GM23338 (cell line): ENCODE measurements around the gene CCDC178. TPM values are rescaled to one million over a fixed set of nuclear protein-coding genes. Genes with fewer than 3 reads are reported as not detected.

Experiments
- ATAC-seq: fragments of 200-7000 bp; cut with Tn5 transposase; 3 replicates; pipeline ENCODE4 v1.9.1; 2020
- DNase-seq: peaks from one replicate; pipeline ENCODE4 v3.0.0-alpha.2; 2015; ENCODE audit warnings: low spot score
- H2AFZ ChIP-seq: fragments of 200-600 bp; sonication (generic); 2 replicates; pipeline ENCODE4 v1.8.0; 2016; ENCODE audit warnings: antibody characterized with exemption, mild to moderate bottlenecking, moderate library complexity
- H3F3A ChIP-seq: fragments of 200-600 bp; sonication (generic); replicated peaks from 2 replicates; pipeline ENCODE4 v1.8.0; 2017; ENCODE audit warnings: antibody characterized with exemption, mixed run types, low read depth
- H3K27ac ChIP-seq: fragments of 200-600 bp; sonication (generic); 2 replicates; pipeline ENCODE4 v1.6.1; 2016; ENCODE audit warnings: low read depth
- H3K27me3 ChIP-seq: fragments of 200-600 bp; sonication (generic); 2 replicates; pipeline ENCODE4 v1.8.0; 2016; ENCODE audit warnings: mild to moderate bottlenecking, mixed run types, moderate library complexity; ENCODE audit not compliant: insufficient read depth
- H3K36me3 ChIP-seq: fragments of 200-600 bp; sonication (generic); 2 replicates; pipeline ENCODE4 v1.8.0; 2016; ENCODE audit warnings: mild to moderate bottlenecking; ENCODE audit not compliant: insufficient read depth
- H3K4me1 ChIP-seq: fragments of 200-600 bp; sonication (generic); 2 replicates; pipeline ENCODE4 v1.8.0; 2016; ENCODE audit warnings: mild to moderate bottlenecking, moderate library complexity; ENCODE audit not compliant: insufficient read depth
- H3K4me2 ChIP-seq: fragments of 200-600 bp; sonication (generic); 2 replicates; pipeline ENCODE4 v1.7.1; 2017; ENCODE audit warnings: mixed run types
- H3K4me3 ChIP-seq: fragments of 200-600 bp; sonication (generic); 2 replicates; pipeline ENCODE4 v1.6.1; 2016; ENCODE audit warnings: mixed run types
- H3K79me2 ChIP-seq: fragments of 200-600 bp; sonication (generic); replicated peaks from 2 replicates; pipeline ENCODE4 v1.8.0; 2017; ENCODE audit warnings: mild to moderate bottlenecking; ENCODE audit not compliant: insufficient read depth
- H3K9me2 ChIP-seq: fragments of 200-600 bp; sonication (generic); 2 replicates; pipeline ENCODE4 v1.8.0; 2017; ENCODE audit not compliant: insufficient read depth
- H4K20me1 ChIP-seq: fragments of 200-600 bp; sonication (generic); replicated peaks from 2 replicates; pipeline ENCODE4 v1.8.0; 2017; ENCODE audit warnings: mild to moderate bottlenecking; ENCODE audit not compliant: insufficient read depth
- H3K27ac Mint-ChIP-seq: 2 replicates; pipeline ENCODE4 v1.8.0; 2020; ENCODE audit warnings: inconsistent platforms, mild to moderate bottlenecking, moderate library complexity, mixed read lengths
- H3K27me3 Mint-ChIP-seq: 3 replicates; pipeline ENCODE4 v1.8.0; 2022; ENCODE audit warnings: low read depth, mild to moderate bottlenecking, moderate library complexity, mixed read lengths, inconsistent platforms; ENCODE audit not compliant: insufficient read depth, poor library complexity
- H3K36me3 Mint-ChIP-seq: 3 replicates; pipeline ENCODE4 v1.8.0; 2021; ENCODE audit warnings: low read depth, mild to moderate bottlenecking, inconsistent platforms, moderate library complexity, mixed read lengths
- H3K4me1 Mint-ChIP-seq: 3 replicates; pipeline ENCODE4 v1.8.0; 2020; ENCODE audit warnings: mild to moderate bottlenecking, inconsistent platforms, mixed read lengths
- H3K4me3 Mint-ChIP-seq: 3 replicates; pipeline ENCODE4 v1.8.0; 2021; ENCODE audit warnings: moderate library complexity, mild to moderate bottlenecking, inconsistent platforms, mixed read lengths
- H3K9me3 Mint-ChIP-seq: 3 replicates; pipeline ENCODE4 v1.8.0; 2020; ENCODE audit warnings: moderate library complexity, mild to moderate bottlenecking, inconsistent platforms, mixed read lengths
- CREB1 ChIP-seq: fragments of 250-450 bp; sonication (Bioruptor Pico); IDR thresholded peaks from 2 replicates; pipeline ENCODE4 v1.5.0; 2020; ENCODE audit warnings: low read depth, mild to moderate bottlenecking, moderate library complexity
- EZH2 ChIP-seq: fragments of 200-600 bp; sonication (generic); IDR thresholded peaks from one replicate; pipeline ENCODE4 v1.8.0; 2017; ENCODE audit warnings: antibody characterized with exemption, mild to moderate bottlenecking, low read depth; ENCODE audit not compliant: unreplicated experiment
- EZH2phosphoT487 ChIP-seq: fragments of 200-600 bp; sonication (generic); IDR thresholded peaks from one replicate; pipeline ENCODE4 v1.8.1; 2018; ENCODE audit warnings: antibody characterized with exemption; ENCODE audit not compliant: unreplicated experiment
- JUNB ChIP-seq: IDR thresholded peaks from one replicate; pipeline ENCODE4 v1.6.1; 2016; ENCODE audit warnings: antibody characterized with exemption; ENCODE audit not compliant: unreplicated experiment
- NANOG ChIP-seq: IDR thresholded peaks from 2 replicates; pipeline ENCODE4 v1.6.1; 2016; ENCODE audit warnings: antibody characterized with exemption, borderline replicate concordance
- POLR2AphosphoS5 ChIP-seq: IDR thresholded peaks from 2 replicates; pipeline ENCODE4 v1.6.1; 2016; ENCODE audit warnings: antibody characterized with exemption, low read depth
- REST ChIP-seq: IDR thresholded peaks from one replicate; pipeline ENCODE4 v1.6.1; 2018; ENCODE audit warnings: antibody characterized with exemption; ENCODE audit not compliant: unreplicated experiment
- STAT1 ChIP-seq: IDR thresholded peaks from one replicate; pipeline ENCODE4 v1.6.1; 2016; ENCODE audit warnings: antibody characterized with exemption; ENCODE audit not compliant: unreplicated experiment
- ZNF114 ChIP-seq: fragments of 250-450 bp; sonication (Bioruptor Pico); IDR thresholded peaks from 2 replicates; pipeline ENCODE4 v1.5.0; 2020; ENCODE audit warnings: mild to moderate bottlenecking, moderate library complexity
- ZNF331 ChIP-seq: fragments of 250-450 bp; sonication (Bioruptor Pico); IDR thresholded peaks from 2 replicates; pipeline ENCODE4 v1.5.0; 2020; ENCODE audit warnings: low read depth, mild to moderate bottlenecking, moderate library complexity
- polyA plus RNA-seq: library from polyadenylated mRNA; unstranded; fragments of >200 nt; fragmentation: Nextera tagmentation; extraction: Ambion mirVana; gene quantifications from 2 replicates; pipeline ENCODE4 v1.2.1, GENCODE V29; 2016
- total RNA-seq: library from RNA; depleted of rRNA; stranded (reverse); fragments of >200 nt; shearing (Covaris generic); gene quantifications from 2 replicates; pipeline ENCODE4 v1.2.3, GENCODE V29; 2014
- TF ChIP-seq, protein P1 (sequence below), 2 experiments: fragments of 200-600 bp in 1 of 2; sonication (generic) in 1 of 2; conservative IDR thresholded peaks; 2 replicates each; pipeline versions ENCODE4 v1.5.1 to v1.6.1; 2016 to 2017; ENCODE audit warnings: antibody characterized with exemption in 2 of 2, low read depth in 2 of 2, mild to moderate bottlenecking in 2 of 2, moderate library complexity in 1 of 2
- TF ChIP-seq, protein P2 (sequence below): fragments of 250-450 bp; sonication (Bioruptor Pico); IDR thresholded peaks from 2 replicates; pipeline ENCODE4 v1.5.0; 2020; ENCODE audit warnings: mild to moderate bottlenecking, moderate library complexity
- TF ChIP-seq, protein P3 (sequence below): IDR thresholded peaks from 2 replicates; pipeline ENCODE4 v1.6.1; 2016; ENCODE audit warnings: antibody characterized with exemption

Gene CCDC178
- total and polyA plus RNA-seq, 2 experiments from 2014 or later, result 0.17 to 0.24 TPM

DNA sequence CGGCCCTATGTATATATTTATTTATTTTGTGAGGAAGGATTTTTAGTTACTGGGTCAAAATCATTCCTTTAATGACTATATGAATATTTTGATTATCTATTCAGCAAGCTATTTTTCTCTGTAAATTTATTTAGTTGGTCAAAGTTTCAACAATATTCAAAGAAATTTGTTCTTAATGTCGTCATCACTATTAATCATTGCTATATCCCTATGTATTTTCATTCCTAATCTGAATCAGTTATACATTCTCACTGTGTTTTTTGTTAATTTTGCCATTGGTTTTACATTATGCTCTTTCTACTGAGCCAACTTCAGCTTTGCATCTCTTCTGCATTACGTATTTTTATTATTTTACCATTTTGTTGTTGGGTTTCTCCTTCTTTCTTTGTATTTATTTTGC is 105.7 kb downstream of the CCDC178 start:
- no peaks in the 10 kb centered on the region for H3K36me3 ChIP-seq
- Mint-ChIP-seq H3K36me3 (peaks cover 8% of the 10 kb centered on the region), H3K4me1 (no peaks in the 10 kb centered on the region), H3K4me3 (no peak overlapping the region), H3K9me3 (peaks cover 19% of the 10 kb centered on the region), H3K27ac (no peak overlapping the region), H3K27me3 (no peaks in the 10 kb centered on the region)
- no peak overlapping the region for H3K4me2 ChIP-seq
- H3K4me3 ChIP-seq, result no peak overlapping the region
- DNase-seq, result no peak
- H3K27ac ChIP-seq, result no peak overlapping the region
- H4K20me1 ChIP-seq, result no peaks in the 10 kb centered on the region
- no peaks in the 10 kb centered on the region for H3F3A ChIP-seq
- TF ChIP-seq ZNF331 (CRISPR knock-in tag) (no peak), EZH2phosphoT487 (no peak), REST (no peak), JUNB (no peak), ZNF114 (CRISPR knock-in tag) (no peak), POLR2AphosphoS5 (no peak), STAT1 (no peak), CREB1 (CRISPR knock-in tag) (no peak), NANOG (no peak), EZH2 (no peak)
- TF ChIP-seq, protein P1, sequence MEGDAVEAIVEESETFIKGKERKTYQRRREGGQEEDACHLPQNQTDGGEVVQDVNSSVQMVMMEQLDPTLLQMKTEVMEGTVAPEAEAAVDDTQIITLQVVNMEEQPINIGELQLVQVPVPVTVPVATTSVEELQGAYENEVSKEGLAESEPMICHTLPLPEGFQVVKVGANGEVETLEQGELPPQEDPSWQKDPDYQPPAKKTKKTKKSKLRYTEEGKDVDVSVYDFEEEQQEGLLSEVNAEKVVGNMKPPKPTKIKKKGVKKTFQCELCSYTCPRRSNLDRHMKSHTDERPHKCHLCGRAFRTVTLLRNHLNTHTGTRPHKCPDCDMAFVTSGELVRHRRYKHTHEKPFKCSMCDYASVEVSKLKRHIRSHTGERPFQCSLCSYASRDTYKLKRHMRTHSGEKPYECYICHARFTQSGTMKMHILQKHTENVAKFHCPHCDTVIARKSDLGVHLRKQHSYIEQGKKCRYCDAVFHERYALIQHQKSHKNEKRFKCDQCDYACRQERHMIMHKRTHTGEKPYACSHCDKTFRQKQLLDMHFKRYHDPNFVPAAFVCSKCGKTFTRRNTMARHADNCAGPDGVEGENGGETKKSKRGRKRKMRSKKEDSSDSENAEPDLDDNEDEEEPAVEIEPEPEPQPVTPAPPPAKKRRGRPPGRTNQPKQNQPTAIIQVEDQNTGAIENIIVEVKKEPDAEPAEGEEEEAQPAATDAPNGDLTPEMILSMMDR (conservative IDR thresholded peaks at IDR 0.05; ENCODE audit: low read depth in 2 of 2), result no peak
- TF ChIP-seq, protein P2, sequence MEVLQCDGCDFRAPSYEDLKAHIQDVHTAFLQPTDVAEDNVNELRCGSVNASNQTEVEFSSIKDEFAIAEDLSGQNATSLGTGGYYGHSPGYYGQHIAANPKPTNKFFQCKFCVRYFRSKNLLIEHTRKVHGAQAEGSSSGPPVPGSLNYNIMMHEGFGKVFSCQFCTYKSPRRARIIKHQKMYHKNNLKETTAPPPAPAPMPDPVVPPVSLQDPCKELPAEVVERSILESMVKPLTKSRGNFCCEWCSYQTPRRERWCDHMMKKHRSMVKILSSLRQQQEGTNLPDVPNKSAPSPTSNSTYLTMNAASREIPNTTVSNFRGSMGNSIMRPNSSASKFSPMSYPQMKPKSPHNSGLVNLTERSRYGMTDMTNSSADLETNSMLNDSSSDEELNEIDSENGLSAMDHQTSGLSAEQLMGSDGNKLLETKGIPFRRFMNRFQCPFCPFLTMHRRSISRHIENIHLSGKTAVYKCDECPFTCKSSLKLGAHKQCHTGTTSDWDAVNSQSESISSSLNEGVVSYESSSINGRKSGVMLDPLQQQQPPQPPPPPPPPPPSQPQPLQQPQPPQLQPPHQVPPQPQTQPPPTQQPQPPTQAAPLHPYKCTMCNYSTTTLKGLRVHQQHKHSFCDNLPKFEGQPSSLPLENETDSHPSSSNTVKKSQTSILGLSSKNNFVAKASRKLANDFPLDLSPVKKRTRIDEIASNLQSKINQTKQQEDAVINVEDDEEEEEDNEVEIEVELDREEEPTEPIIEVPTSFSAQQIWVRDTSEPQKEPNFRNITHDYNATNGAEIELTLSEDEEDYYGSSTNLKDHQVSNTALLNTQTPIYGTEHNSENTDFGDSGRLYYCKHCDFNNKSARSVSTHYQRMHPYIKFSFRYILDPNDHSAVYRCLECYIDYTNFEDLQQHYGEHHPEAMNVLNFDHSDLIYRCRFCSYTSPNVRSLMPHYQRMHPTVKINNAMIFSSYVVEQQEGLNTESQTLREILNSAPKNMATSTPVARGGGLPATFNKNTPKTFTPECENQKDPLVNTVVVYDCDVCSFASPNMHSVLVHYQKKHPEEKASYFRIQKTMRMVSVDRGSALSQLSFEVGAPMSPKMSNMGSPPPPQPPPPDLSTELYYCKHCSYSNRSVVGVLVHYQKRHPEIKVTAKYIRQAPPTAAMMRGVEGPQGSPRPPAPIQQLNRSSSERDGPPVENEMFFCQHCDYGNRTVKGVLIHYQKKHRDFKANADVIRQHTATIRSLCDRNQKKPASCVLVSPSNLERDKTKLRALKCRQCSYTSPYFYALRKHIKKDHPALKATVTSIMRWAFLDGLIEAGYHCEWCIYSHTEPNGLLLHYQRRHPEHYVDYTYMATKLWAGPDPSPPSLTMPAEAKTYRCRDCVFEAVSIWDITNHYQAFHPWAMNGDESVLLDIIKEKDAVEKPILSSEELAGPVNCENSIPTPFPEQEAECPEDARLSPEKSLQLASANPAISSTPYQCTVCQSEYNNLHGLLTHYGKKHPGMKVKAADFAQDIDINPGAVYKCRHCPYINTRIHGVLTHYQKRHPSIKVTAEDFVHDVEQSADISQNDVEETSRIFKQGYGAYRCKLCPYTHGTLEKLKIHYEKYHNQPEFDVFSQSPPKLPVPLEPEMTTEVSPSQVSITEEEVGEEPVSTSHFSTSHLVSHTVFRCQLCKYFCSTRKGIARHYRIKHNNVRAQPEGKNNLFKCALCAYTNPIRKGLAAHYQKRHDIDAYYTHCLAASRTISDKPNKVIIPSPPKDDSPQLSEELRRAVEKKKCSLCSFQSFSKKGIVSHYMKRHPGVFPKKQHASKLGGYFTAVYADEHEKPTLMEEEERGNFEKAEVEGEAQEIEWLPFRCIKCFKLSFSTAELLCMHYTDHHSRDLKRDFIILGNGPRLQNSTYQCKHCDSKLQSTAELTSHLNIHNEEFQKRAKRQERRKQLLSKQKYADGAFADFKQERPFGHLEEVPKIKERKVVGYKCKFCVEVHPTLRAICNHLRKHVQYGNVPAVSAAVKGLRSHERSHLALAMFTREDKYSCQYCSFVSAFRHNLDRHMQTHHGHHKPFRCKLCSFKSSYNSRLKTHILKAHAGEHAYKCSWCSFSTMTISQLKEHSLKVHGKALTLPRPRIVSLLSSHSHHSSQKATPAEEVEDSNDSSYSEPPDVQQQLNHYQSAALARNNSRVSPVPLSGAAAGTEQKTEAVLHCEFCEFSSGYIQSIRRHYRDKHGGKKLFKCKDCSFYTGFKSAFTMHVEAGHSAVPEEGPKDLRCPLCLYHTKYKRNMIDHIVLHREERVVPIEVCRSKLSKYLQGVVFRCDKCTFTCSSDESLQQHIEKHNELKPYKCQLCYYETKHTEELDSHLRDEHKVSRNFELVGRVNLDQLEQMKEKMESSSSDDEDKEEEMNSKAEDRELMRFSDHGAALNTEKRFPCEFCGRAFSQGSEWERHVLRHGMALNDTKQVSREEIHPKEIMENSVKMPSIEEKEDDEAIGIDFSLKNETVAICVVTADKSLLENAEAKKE (CRISPR knock-in tag), result no peak
- TF ChIP-seq, protein P3, sequence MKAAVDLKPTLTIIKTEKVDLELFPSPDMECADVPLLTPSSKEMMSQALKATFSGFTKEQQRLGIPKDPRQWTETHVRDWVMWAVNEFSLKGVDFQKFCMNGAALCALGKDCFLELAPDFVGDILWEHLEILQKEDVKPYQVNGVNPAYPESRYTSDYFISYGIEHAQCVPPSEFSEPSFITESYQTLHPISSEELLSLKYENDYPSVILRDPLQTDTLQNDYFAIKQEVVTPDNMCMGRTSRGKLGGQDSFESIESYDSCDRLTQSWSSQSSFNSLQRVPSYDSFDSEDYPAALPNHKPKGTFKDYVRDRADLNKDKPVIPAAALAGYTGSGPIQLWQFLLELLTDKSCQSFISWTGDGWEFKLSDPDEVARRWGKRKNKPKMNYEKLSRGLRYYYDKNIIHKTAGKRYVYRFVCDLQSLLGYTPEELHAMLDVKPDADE, result no peak
- H3K27me3 ChIP-seq, result no peaks in the 10 kb centered on the region
- H3K79me2 ChIP-seq, result no peaks in the 10 kb centered on the region
- H3K9me2 ChIP-seq, result no peaks in the 10 kb centered on the region; the same call in 1 of the 2 replicates
- ATAC-seq, result no peak
- H3K4me1 ChIP-seq, result no peaks in the 10 kb centered on the region
- no peak overlapping the region for H2AFZ ChIP-seq
